Heart right ventricle (tissue), 16 donors: ENCODE results near the gene JOSD2. TPM values are rescaled to one million over a fixed set of nuclear protein-coding genes. Genes with fewer than 3 reads are reported as not detected.

Source experiments
- ATAC-seq, 8 donors: fragments of 200-7000 bp; cut with Tn5 transposase; one replicate each; pipeline ENCODE4 v1.9.1; 2020; ENCODE audit warnings: mild to moderate bottlenecking in 8 of 8, moderate library complexity in 8 of 8, moderate number of reproducible peaks in 1 of 8
- DNase-seq, 2 donors: peaks; one replicate each; pipeline ENCODE4 v3.0.0-alpha.2; 2020
- H3K27ac ChIP-seq, 10 donors: fragments of 200-600 bp; sonication (generic) in 2 of 10; one replicate each; pipeline versions ENCODE4 v1.5.0 to v1.8.0; 2020 to 2022; ENCODE audit warnings: mild to moderate bottlenecking in 3 of 10
- H3K27me3 ChIP-seq, 7 donors: fragments of 200-600 bp; one replicate each; pipeline ENCODE4 v1.8.0; 2021 to 2022; ENCODE audit warnings: mild to moderate bottlenecking in 2 of 7
- H3K36me3 ChIP-seq, 9 donors: fragments of 200-600 bp; sonication (generic) in 1 of 9; one replicate each; pipeline versions ENCODE4 v1.5.0 to v1.8.0; 2020 to 2022; ENCODE audit warnings: mild to moderate bottlenecking in 2 of 9
- H3K4me1 ChIP-seq, 9 donors: fragments of 200-600 bp; sonication (generic) in 1 of 9; one replicate each; pipeline versions ENCODE4 v1.5.0 to v1.8.0; 2020 to 2022; ENCODE audit warnings: mild to moderate bottlenecking in 4 of 9
- H3K4me3 ChIP-seq, 10 donors: fragments of 200-600 bp; sonication (generic) in 2 of 10; one replicate each; pipeline versions ENCODE4 v1.5.0 to v1.8.0; 2020 to 2022; ENCODE audit warnings: mild to moderate bottlenecking in 7 of 10, moderate library complexity in 2 of 10
- H3K9me3 ChIP-seq, 11 donors: fragments of 200-600 bp in 10 of 11; sonication (generic) in 2 of 11; one replicate each; pipeline versions ENCODE4 v1.5.0 to v1.8.0; 2013 to 2022; ENCODE audit warnings: mild to moderate bottlenecking in 2 of 11, control low read depth in 1 of 11, moderate library complexity in 1 of 11
- WGBS, 2 donors: extraction: QIAGEN DNeasy Blood & Tissue Kit; methylation state at CpG; one replicate each; pipeline ENCODE4 v1.1.7; 2013; ENCODE audit warnings: inconsistent platforms in 1 of 2; 5-methylcytosine and 5-hydroxymethylcytosine counted together
- intact Hi-C, 10 donors: fragments of 100-400 bp; cut with DNase I; formaldehyde crosslinking; loops; one replicate each; pipeline versions ENCODE4 v1.11.1 to v1.14.2; 2022
- polyA plus RNA-seq, 2 donors: library from polyadenylated mRNA; stranded (reverse); fragments of 200-250 nt; gene quantifications; one replicate each; pipeline ENCODE4 v1.2.3, GENCODE V29; 2013
- total RNA-seq, 10 donors: library from RNA; stranded (reverse); fragmentation: NEBNext Ultra II Directional in 3 of 10; extraction: Animal tissue kit (Norgen Biotek cat#: 25700) in 3 of 10; gene quantifications; one replicate each; pipeline versions ENCODE4 v1.2.1 to v1.2.4, GENCODE V29; 2021 to 2023
- TF ChIP-seq, protein P1 (sequence below), 9 donors: fragments of 200-600 bp; sonication (generic) in 2 of 9; IDR thresholded peaks; one replicate each; pipeline versions ENCODE4 v1.5.0 to v1.8.0; 2021 to 2022; ENCODE audit warnings: antibody characterized with exemption in 9 of 9, mild to moderate bottlenecking in 5 of 9, moderate library complexity in 1 of 9
- donor health status: Arrhythmogenic right ventricular cardiomyopathy.
- donor health status: ischemic (EF 13 %, LVEDD 7.1; RV severe dilation, severe dysfunction).
- donor health status: healthy with polysubstance abuse.
- donor health status: DM: no; HTN: yes; CAD: no.
- donor health status: DM: no; HTN: no; CAD: no.
- donor health status: ischemic (EF 25% LVEDD 6.9; RV normal size, moderate dysfunction).
- donor health status: ischemic (EF 25% LVEDD 5.7; RV mildly dilated, moderate dysfunction).
- donor health status: healthy.
- donor health status: DM: yes; HTN: yes; CAD: no.
- donor health status: Ischemic cardiomyopathy.
- donor health status: ischemic (EF 35%, LVEDD 5.7; RV mildly dilated, moderate dysfunction).
- donor health status: nonischemic (EF 11% LVEDD 7.7; RV severe dilation, severe dysfunction).
- donor health status: DM: yes; HTN: yes; CAD: no.
- donor health status: PGD.
- donor health status: ischemic (EF 29% LVEDD 5.4; RV normal size, mild dysfunction).
- donor health status: nonischemic (EF 23%, LVEDD 6.1; RV moderate dilation, normal function).

Gene JOSD2
- total and polyA plus RNA-seq, 12 donors = 13.3 to 69.6 (median 31.0) TPM

DNA sequence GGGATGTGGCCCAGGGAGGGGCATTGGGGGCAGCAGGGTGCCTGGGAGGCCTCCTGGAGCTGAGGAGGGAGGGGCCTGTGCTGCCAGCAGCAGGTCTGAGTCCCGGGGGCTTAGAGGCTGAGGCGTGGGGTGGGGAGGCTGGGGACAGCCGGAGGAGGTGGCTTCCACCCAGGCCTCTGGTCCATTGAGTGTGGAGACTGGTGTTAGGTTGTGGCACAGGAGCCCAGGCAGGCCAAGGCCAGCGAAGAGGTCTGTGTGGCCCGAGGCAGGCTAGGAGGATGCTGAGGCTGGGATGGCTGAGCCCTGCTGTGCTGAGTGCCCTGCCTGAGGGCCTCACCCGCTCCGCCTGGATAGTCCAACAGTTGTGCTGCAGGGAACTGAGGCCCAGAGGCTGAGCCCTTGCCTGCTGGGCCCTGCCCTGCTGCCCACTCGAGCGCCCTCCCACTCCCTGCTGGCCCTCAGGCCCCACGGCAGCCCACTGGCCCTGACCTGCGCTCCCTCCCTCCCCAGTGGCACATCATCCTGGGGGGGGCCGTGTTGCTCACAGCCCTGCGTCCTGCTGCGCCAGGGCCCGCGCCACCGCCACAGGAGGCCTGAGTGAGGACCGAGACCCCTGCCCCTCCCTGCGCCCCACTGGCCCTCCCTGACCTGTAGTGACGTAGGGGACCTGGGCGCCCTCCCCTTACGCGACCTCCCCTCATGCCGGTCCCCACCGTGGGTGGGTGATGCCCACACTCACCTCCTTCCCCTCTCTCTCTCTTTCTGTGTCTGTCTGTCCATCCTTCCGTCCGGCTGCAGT is 29.4 kb downstream of the JOSD2 start:
- 91 to 97% methylated on average over 25 to 27 of the region's 27 CpGs for WGBS, 2 donors
- intact Hi-C loops = no loop called here
- peaks cover 0 to 2% (median 0%) of the 10 kb centered on the region in 11 donors for H3K9me3 ChIP-seq
- no peaks in the 10 kb centered on the region for H3K27me3 ChIP-seq
- peaks cover 0 to 72% (median 19%) of the 10 kb centered on the region in 9 donors for H3K36me3 ChIP-seq
- H3K27ac ChIP-seq = no peak overlapping the region
- TF ChIP-seq, protein P1, sequence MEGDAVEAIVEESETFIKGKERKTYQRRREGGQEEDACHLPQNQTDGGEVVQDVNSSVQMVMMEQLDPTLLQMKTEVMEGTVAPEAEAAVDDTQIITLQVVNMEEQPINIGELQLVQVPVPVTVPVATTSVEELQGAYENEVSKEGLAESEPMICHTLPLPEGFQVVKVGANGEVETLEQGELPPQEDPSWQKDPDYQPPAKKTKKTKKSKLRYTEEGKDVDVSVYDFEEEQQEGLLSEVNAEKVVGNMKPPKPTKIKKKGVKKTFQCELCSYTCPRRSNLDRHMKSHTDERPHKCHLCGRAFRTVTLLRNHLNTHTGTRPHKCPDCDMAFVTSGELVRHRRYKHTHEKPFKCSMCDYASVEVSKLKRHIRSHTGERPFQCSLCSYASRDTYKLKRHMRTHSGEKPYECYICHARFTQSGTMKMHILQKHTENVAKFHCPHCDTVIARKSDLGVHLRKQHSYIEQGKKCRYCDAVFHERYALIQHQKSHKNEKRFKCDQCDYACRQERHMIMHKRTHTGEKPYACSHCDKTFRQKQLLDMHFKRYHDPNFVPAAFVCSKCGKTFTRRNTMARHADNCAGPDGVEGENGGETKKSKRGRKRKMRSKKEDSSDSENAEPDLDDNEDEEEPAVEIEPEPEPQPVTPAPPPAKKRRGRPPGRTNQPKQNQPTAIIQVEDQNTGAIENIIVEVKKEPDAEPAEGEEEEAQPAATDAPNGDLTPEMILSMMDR (IDR thresholded peaks at IDR 0.05) = no peak
- H3K4me1 ChIP-seq = peaks cover 5 to 30% (median 17%) of the 10 kb centered on the region in 9 donors
- no peak for DNase-seq
- H3K4me3 ChIP-seq = no peak overlapping the region
- ATAC-seq = peak in 1 of 8 donors; percentile 4

DNA sequence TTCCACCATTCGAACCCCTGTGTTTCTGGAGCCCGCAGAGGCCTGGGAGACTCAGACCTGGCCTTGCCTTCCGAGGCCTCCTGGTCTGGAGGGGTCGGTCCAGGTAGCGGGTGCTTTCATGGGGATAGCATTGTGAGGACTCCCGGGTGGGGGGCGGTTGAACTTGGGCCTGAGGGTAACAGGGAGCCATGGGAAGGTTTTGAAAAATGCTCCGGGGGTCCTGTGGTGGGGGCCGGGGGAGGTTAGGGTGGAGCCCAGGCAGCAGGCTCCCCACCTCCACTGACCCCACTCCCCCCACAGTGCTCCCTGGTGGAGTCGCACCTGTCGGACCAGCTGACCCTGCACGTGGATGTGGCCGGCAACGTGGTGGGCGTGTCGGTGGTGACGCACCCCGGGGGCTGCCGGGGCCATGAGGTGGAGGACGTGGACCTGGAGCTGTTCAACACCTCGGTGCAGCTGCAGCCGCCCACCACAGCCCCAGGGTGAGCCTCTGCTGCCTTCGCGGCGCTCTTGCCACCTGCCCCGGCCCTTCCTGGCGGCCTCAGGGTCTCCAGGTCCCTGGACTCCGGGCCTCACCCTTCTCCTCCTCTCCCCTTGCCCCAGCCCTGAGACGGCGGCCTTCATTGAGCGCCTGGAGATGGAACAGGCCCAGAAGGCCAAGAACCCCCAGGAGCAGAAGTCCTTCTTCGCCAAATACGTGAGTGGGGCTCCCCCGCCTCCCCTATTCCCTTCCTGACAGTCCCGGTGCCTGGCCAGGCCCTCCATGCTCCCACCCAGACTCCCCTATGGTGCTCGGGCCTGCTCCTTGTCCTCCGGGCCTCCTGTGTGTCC is 30.5 kb downstream of the JOSD2 start:
- H3K9me3 ChIP-seq = no peaks in the 10 kb centered on the region
- H3K27me3 ChIP-seq = no peaks in the 10 kb centered on the region
- H3K27ac ChIP-seq = no peak overlapping the region
- ATAC-seq = no peak
- H3K4me1 ChIP-seq = peaks cover 5 to 30% (median 19%) of the 10 kb centered on the region in 9 donors
- intact Hi-C loops = no loop called here
- H3K4me3 ChIP-seq = no peak overlapping the region
- no peak for DNase-seq
- TF ChIP-seq, protein P1 (IDR thresholded peaks at IDR 0.05) = no peak
- 93 to 95% methylated on average over 30 to 37 of the region's 37 CpGs for WGBS, 2 donors
- peaks cover 0 to 72% (median 19%) of the 10 kb centered on the region in 9 donors for H3K36me3 ChIP-seq

GRCh38 chr19:50479761-50480251 is 31.2 kb downstream of the JOSD2 start:
- no peaks in the 10 kb centered on the region for H3K27me3 ChIP-seq
- no peak overlapping the region for H3K27ac ChIP-seq
- H3K36me3 ChIP-seq = peaks cover 0 to 66% (median 19%) of the 10 kb centered on the region in 9 donors
- ATAC-seq (no peak), DNase-seq (no peak)
- TF ChIP-seq, protein P1 (IDR thresholded peaks at IDR 0.05) = no peak
- no peak overlapping the region for H3K4me3 ChIP-seq
- intact Hi-C loops = loop anchor here in 1 of 10 donors (5.0 kb wide), 2 partner anchors 32 to 108 kb away; partner anchors contain the start of genes ASPDH and JOSD2
- H3K9me3 ChIP-seq = no peaks in the 10 kb centered on the region
- 93 to 94% methylated on average over 16 of the region's 16 CpGs for WGBS, 2 donors
- peaks cover 5 to 30% (median 19%) of the 10 kb centered on the region in 9 donors for H3K4me1 ChIP-seq
